IgD-negative memory B cell (primary cell): ENCODE data around the gene CDH13. TPM values are rescaled to one million over a fixed set of nuclear protein-coding genes. Genes with fewer than 3 reads are reported as not detected.

Source experiments
- H3K27ac Mint-ChIP-seq, 3 donors: one replicate each; pipeline ENCODE4 v1.8.0; 2020 to 2022; ENCODE audit warnings: mild to moderate bottlenecking in 3 of 3, mixed read lengths in 3 of 3, moderate library complexity in 1 of 3
- H3K27me3 Mint-ChIP-seq: one replicate; pipeline ENCODE4 v1.8.0; 2021; ENCODE audit warnings: mixed read lengths
- H3K36me3 Mint-ChIP-seq: one replicate; pipeline ENCODE4 v1.8.0; 2020; ENCODE audit warnings: mild to moderate bottlenecking, mixed read lengths
- H3K4me1 Mint-ChIP-seq, 3 donors: one replicate each; pipeline ENCODE4 v1.8.0; 2020 to 2022; ENCODE audit warnings: mixed read lengths in 3 of 3, mild to moderate bottlenecking in 1 of 3
- H3K4me3 Mint-ChIP-seq, 4 donors: one replicate each; pipeline ENCODE4 v1.8.0; 2020 to 2022; ENCODE audit warnings: mild to moderate bottlenecking in 4 of 4, mixed read lengths in 4 of 4, moderate library complexity in 3 of 4
- H3K9me3 Mint-ChIP-seq, 3 donors: one replicate each; pipeline ENCODE4 v1.8.0; 2020 to 2021; ENCODE audit warnings: mixed read lengths in 3 of 3, mild to moderate bottlenecking in 1 of 3
- polyA plus RNA-seq: library from polyadenylated mRNA; unstranded; fragments of 300-500 nt; fragmentation: Illumina TruSeq; gene quantifications from one replicate; pipeline ENCODE4 v1.2.3, GENCODE V29; 2021

Gene CDH13
- polyA plus RNA-seq, 1 donor from 2014 or later: 0.23 TPM

GRCh38 chr16:83648347-83648746 lies 1021.6 kb downstream of the CDH13 start:
- H3K36me3 Mint-ChIP-seq: peaks cover 2% of the 10 kb centered on the region
- H3K27me3 Mint-ChIP-seq: peaks cover 3% of the 10 kb centered on the region
- no peaks in the 10 kb centered on the region for H3K4me1 Mint-ChIP-seq
- H3K27ac Mint-ChIP-seq: no peak overlapping the region
- no peak overlapping the region for H3K4me3 Mint-ChIP-seq
- H3K9me3 Mint-ChIP-seq: no peaks in the 10 kb centered on the region

GRCh38 chr16:83651871-83652270 lies 1025.1 kb downstream of the CDH13 start:
- H3K27me3 Mint-ChIP-seq: peaks cover 3% of the 10 kb centered on the region
- H3K9me3 Mint-ChIP-seq: no peaks in the 10 kb centered on the region

GRCh38 chr16:83652943-83653342 lies 1026.2 kb downstream of the CDH13 start:
- Mint-ChIP-seq H3K27me3 (no peaks in the 10 kb centered on the region), H3K36me3 (peaks cover 2% of the 10 kb centered on the region), H3K4me3 (no peak overlapping the region), H3K27ac (no peak overlapping the region), H3K4me1 (peaks cover 0 to 1% (median 0%) of the 10 kb centered on the region in 3 donors), H3K9me3 (no peaks in the 10 kb centered on the region)

More at GRCh38 chr16:83651871-83652270, 1025.1 kb downstream of the CDH13 start:
- peaks cover 0 to 1% (median 0%) of the 10 kb centered on the region in 3 donors for H3K4me1 Mint-ChIP-seq
- peak overlapping the region in 1 of 3 donors; percentile 33 for H3K27ac Mint-ChIP-seq
- peaks cover 2% of the 10 kb centered on the region for H3K36me3 Mint-ChIP-seq
- no peak overlapping the region for H3K4me3 Mint-ChIP-seq

- no peak overlapping the region for H3K4me3 Mint-ChIP-seq
- H3K36me3 Mint-ChIP-seq: peaks cover 2% of the 10 kb centered on the region
- no peaks in the 10 kb centered on the region for H3K9me3 Mint-ChIP-seq
- H3K27me3 Mint-ChIP-seq: no peaks in the 10 kb centered on the region
- H3K27ac Mint-ChIP-seq: no peak overlapping the region
- H3K4me1 Mint-ChIP-seq: peaks cover 0 to 1% (median 0%) of the 10 kb centered on the region in 3 donors
These were observed 1027.0 kb downstream of the CDH13 start for GRCh38 chr16:83653785-83654184.

GRCh38 chr16:83660282-83660681 lies 1033.5 kb downstream of the CDH13 start:
- H3K4me3 Mint-ChIP-seq: no peak overlapping the region
- peaks cover 3% of the 10 kb centered on the region for H3K27me3 Mint-ChIP-seq
- no peaks in the 10 kb centered on the region for H3K4me1 Mint-ChIP-seq
- no peaks in the 10 kb centered on the region for H3K36me3 Mint-ChIP-seq
- H3K27ac Mint-ChIP-seq: no peak overlapping the region
- H3K9me3 Mint-ChIP-seq: peaks cover 0 to 3% (median 2%) of the 10 kb centered on the region in 3 donors

GRCh38 chr16:83661656-83662055 lies 1034.9 kb downstream of the CDH13 start:
- Mint-ChIP-seq H3K9me3 (peaks cover 0 to 3% (median 2%) of the 10 kb centered on the region in 3 donors), H3K36me3 (no peaks in the 10 kb centered on the region), H3K27ac (no peak overlapping the region), H3K4me1 (no peaks in the 10 kb centered on the region), H3K27me3 (peaks cover 3% of the 10 kb centered on the region), H3K4me3 (no peak overlapping the region)

GRCh38 chr16:83666449-83666848 lies 1039.7 kb downstream of the CDH13 start:
- Mint-ChIP-seq H3K27me3 (peaks cover 11% of the 10 kb centered on the region), H3K36me3 (peaks cover 1% of the 10 kb centered on the region), H3K4me3 (no peak overlapping the region), H3K27ac (no peak overlapping the region), H3K9me3 (peaks cover 0 to 3% (median 3%) of the 10 kb centered on the region in 3 donors), H3K4me1 (no peaks in the 10 kb centered on the region)

GRCh38 chr16:83669456-83669855 lies 1042.7 kb downstream of the CDH13 start:
- H3K4me1 Mint-ChIP-seq: no peaks in the 10 kb centered on the region
- H3K9me3 Mint-ChIP-seq: peaks cover 0 to 3% (median 1%) of the 10 kb centered on the region in 3 donors
- no peak overlapping the region for H3K27ac Mint-ChIP-seq
- no peak overlapping the region for H3K4me3 Mint-ChIP-seq
- peaks cover 12% of the 10 kb centered on the region for H3K27me3 Mint-ChIP-seq
- peaks cover 1% of the 10 kb centered on the region for H3K36me3 Mint-ChIP-seq

- Mint-ChIP-seq H3K4me3 (no peak overlapping the region), H3K27me3 (peaks cover 9% of the 10 kb centered on the region)
These were observed 1048.3 kb downstream of the CDH13 start for GRCh38 chr16:83674931-83675535.

GRCh38 chr16:83676086-83676485 lies 1049.3 kb downstream of the CDH13 start:
- H3K4me1 Mint-ChIP-seq: peaks cover 0 to 1% (median 0%) of the 10 kb centered on the region in 3 donors
- H3K36me3 Mint-ChIP-seq: peaks cover 2% of the 10 kb centered on the region
- no peaks in the 10 kb centered on the region for H3K9me3 Mint-ChIP-seq
- H3K4me3 Mint-ChIP-seq: no peak overlapping the region
- H3K27me3 Mint-ChIP-seq: peaks cover 6% of the 10 kb centered on the region
- H3K27ac Mint-ChIP-seq: no peak overlapping the region

More at GRCh38 chr16:83674931-83675535, 1048.3 kb downstream of the CDH13 start:
- Mint-ChIP-seq H3K27ac (no peak overlapping the region), H3K9me3 (peaks cover 0 to 1% (median 0%) of the 10 kb centered on the region in 3 donors), H3K4me1 (peaks cover 0 to 1% (median 0%) of the 10 kb centered on the region in 3 donors), H3K36me3 (peaks cover 4% of the 10 kb centered on the region)

GRCh38 chr16:83680980-83681379 lies 1054.2 kb downstream of the CDH13 start:
- H3K27me3 Mint-ChIP-seq: peaks cover 7% of the 10 kb centered on the region
- no peak overlapping the region for H3K4me3 Mint-ChIP-seq
- H3K4me1 Mint-ChIP-seq: peaks cover 0 to 1% (median 0%) of the 10 kb centered on the region in 3 donors
- no peak overlapping the region for H3K27ac Mint-ChIP-seq
- H3K36me3 Mint-ChIP-seq: peaks cover 2% of the 10 kb centered on the region
- H3K9me3 Mint-ChIP-seq: no peaks in the 10 kb centered on the region

GRCh38 chr16:83681381-83681956 lies 1054.7 kb downstream of the CDH13 start:
- Mint-ChIP-seq H3K4me3 (no peak overlapping the region), H3K4me1 (peaks cover 0 to 1% (median 0%) of the 10 kb centered on the region in 3 donors), H3K9me3 (no peaks in the 10 kb centered on the region), H3K27ac (no peak overlapping the region), H3K36me3 (peaks cover 2% of the 10 kb centered on the region), H3K27me3 (peaks cover 7% of the 10 kb centered on the region)

- Mint-ChIP-seq H3K4me1 (no peaks in the 10 kb centered on the region), H3K27ac (no peak overlapping the region), H3K9me3 (no peaks in the 10 kb centered on the region), H3K27me3 (peaks cover 5% of the 10 kb centered on the region), H3K4me3 (no peak overlapping the region), H3K36me3 (no peaks in the 10 kb centered on the region)
These were observed 1055.5 kb downstream of the CDH13 start for GRCh38 chr16:83682116-83682867.

GRCh38 chr16:83682868-83683235 lies 1056.1 kb downstream of the CDH13 start:
- Mint-ChIP-seq H3K4me3 (no peak overlapping the region), H3K4me1 (no peaks in the 10 kb centered on the region), H3K27ac (no peak overlapping the region), H3K27me3 (peaks cover 5% of the 10 kb centered on the region), H3K9me3 (no peaks in the 10 kb centered on the region), H3K36me3 (no peaks in the 10 kb centered on the region)

- Mint-ChIP-seq H3K27ac (no peak overlapping the region), H3K4me1 (no peaks in the 10 kb centered on the region), H3K9me3 (no peaks in the 10 kb centered on the region), H3K27me3 (peaks cover 7% of the 10 kb centered on the region), H3K36me3 (peaks cover 1% of the 10 kb centered on the region), H3K4me3 (no peak overlapping the region)
These were observed 1058.9 kb downstream of the CDH13 start for GRCh38 chr16:83685615-83686165.
